ENCODE measurements around the gene PDK2. TPM values are rescaled to one million over a fixed set of nuclear protein-coding genes. Genes with fewer than 3 reads are reported as not detected.

Gene PDK2
- total and polyA plus RNA-seq, 2 experiments from 2014 or later = 30.2 to 48.1 TPM

GRCh38 chr17:50103941-50104340, 8.8 kb downstream of the PDK2 start:
- Histone ChIP-seq H3K9me3 (ENCODE audit: low read depth) (no peaks in the 10 kb centered on the region), H3K9me2 (ENCODE audit: insufficient read depth) (no peaks in the 10 kb centered on the region), H3K4me1 (ENCODE audit: insufficient read depth) (peaks cover 36% of the 10 kb centered on the region), H4K20me1 (ENCODE audit: insufficient read depth) (no peaks in the 10 kb centered on the region), H3K27ac (no peak overlapping the region), H3K9ac (no peak overlapping the region), H3K79me2 (ENCODE audit: insufficient read depth) (no peaks in the 10 kb centered on the region), H3K27me3 (replicated peaks; ENCODE audit: insufficient read depth) (no peaks in the 10 kb centered on the region), H3K36me3 (ENCODE audit: low read depth) (no peaks in the 10 kb centered on the region), H3K4me3 (no peak overlapping the region), H3F3A (ENCODE audit: insufficient read depth) (peaks cover 21% of the 10 kb centered on the region), H3K4me2 (ENCODE audit: unreplicated experiment) (no peak overlapping the region), H2AFZ (no peak overlapping the region)
- TF ChIP-seq EZH2 (IDR thresholded peaks at IDR 0.05; ENCODE audit: insufficient read depth, poor library complexity, severe bottlenecking) = no peak
- TF ChIP-seq EZH2phosphoT487 (IDR thresholded peaks at IDR 0.05; ENCODE audit: insufficient read depth, low read depth) = no peak
- DNase-seq = no peak
- in situ Hi-C loops (cut with MboI) = no loop called here
- 87 to 89% methylated on average over 5 of the region's 5 CpGs for WGBS, 2 experiments (ENCODE audit: low coverage in 1 of 2, low lambda C conversion rate in 2 of 2, missing lambda C conversion rate in 2 of 2)

GRCh38 chr17:50105811-50106210, 10.7 kb downstream of the PDK2 start:
- H3K9ac ChIP-seq = no peak overlapping the region
- no peak for DNase-seq
- in situ Hi-C loops (cut with MboI) = no loop called here
- peaks cover 24% of the 10 kb centered on the region for H3K4me1 ChIP-seq (ENCODE audit: insufficient read depth)
- H2AFZ ChIP-seq = no peak overlapping the region
- H3K9me3 ChIP-seq (ENCODE audit: low read depth) = no peaks in the 10 kb centered on the region
- H3K9me2 ChIP-seq (ENCODE audit: insufficient read depth) = no peaks in the 10 kb centered on the region
- 87 to 94% methylated on average over 18 to 21 of the region's 21 CpGs for WGBS, 2 experiments (ENCODE audit: low coverage in 1 of 2, low lambda C conversion rate in 2 of 2, missing lambda C conversion rate in 2 of 2)
- H3K36me3 ChIP-seq (ENCODE audit: low read depth) = no peaks in the 10 kb centered on the region
- H3K27me3 ChIP-seq (replicated peaks; ENCODE audit: insufficient read depth) = no peaks in the 10 kb centered on the region
- H3K27ac ChIP-seq = no peak overlapping the region
- H3F3A ChIP-seq (ENCODE audit: insufficient read depth) = peaks cover 5% of the 10 kb centered on the region
- no peaks in the 10 kb centered on the region for H4K20me1 ChIP-seq (ENCODE audit: insufficient read depth)
- TF ChIP-seq EZH2 (IDR thresholded peaks at IDR 0.05; ENCODE audit: insufficient read depth, poor library complexity, severe bottlenecking) = no peak
- TF ChIP-seq EZH2phosphoT487 (IDR thresholded peaks at IDR 0.05; ENCODE audit: insufficient read depth, low read depth) = no peak
- no peaks in the 10 kb centered on the region for H3K79me2 ChIP-seq (ENCODE audit: insufficient read depth)
- no peak overlapping the region for H3K4me2 ChIP-seq (ENCODE audit: unreplicated experiment)
- no peak overlapping the region for H3K4me3 ChIP-seq

GRCh38 chr17:50106393-50107131, 11.4 kb downstream of the PDK2 start:
- no peak for DNase-seq
- H3K27me3 ChIP-seq (replicated peaks; ENCODE audit: insufficient read depth) = no peaks in the 10 kb centered on the region
- H3K4me2 ChIP-seq (ENCODE audit: unreplicated experiment) = no peak overlapping the region
- H3K36me3 ChIP-seq (ENCODE audit: low read depth) = no peaks in the 10 kb centered on the region
- H3K4me3 ChIP-seq = no peak overlapping the region
- H3K79me2 ChIP-seq (ENCODE audit: insufficient read depth) = no peaks in the 10 kb centered on the region
- H3K4me1 ChIP-seq (ENCODE audit: insufficient read depth) = peaks cover 16% of the 10 kb centered on the region
- H3K9me3 ChIP-seq (ENCODE audit: low read depth) = no peaks in the 10 kb centered on the region
- peaks cover 5% of the 10 kb centered on the region for H3F3A ChIP-seq (ENCODE audit: insufficient read depth)
- no peak overlapping the region for H3K27ac ChIP-seq
- H3K9me2 ChIP-seq (ENCODE audit: insufficient read depth) = no peaks in the 10 kb centered on the region
- WGBS, 2 experiments (ENCODE audit: low coverage in 1 of 2, low lambda C conversion rate in 2 of 2, missing lambda C conversion rate in 2 of 2) = 65 to 67% methylated on average over 11 to 13 of the region's 13 CpGs
- TF ChIP-seq EZH2phosphoT487 (IDR thresholded peaks at IDR 0.05; ENCODE audit: insufficient read depth, low read depth) (no peak), EZH2 (IDR thresholded peaks at IDR 0.05; ENCODE audit: insufficient read depth, poor library complexity, severe bottlenecking) (no peak)
- H2AFZ ChIP-seq = no peak overlapping the region
- no peak overlapping the region for H3K9ac ChIP-seq
- in situ Hi-C loops (cut with MboI) = no loop called here
- no peaks in the 10 kb centered on the region for H4K20me1 ChIP-seq (ENCODE audit: insufficient read depth)

GRCh38 chr17:50107790-50108414, 12.8 kb downstream of the PDK2 start:
- in situ Hi-C loops (cut with MboI) = no loop called here
- Histone ChIP-seq H3K4me2 (ENCODE audit: unreplicated experiment) (no peak overlapping the region), H3K9me3 (ENCODE audit: low read depth) (no peaks in the 10 kb centered on the region), H3F3A (ENCODE audit: insufficient read depth) (peaks cover 5% of the 10 kb centered on the region), H3K4me3 (no peak overlapping the region), H3K9ac (no peak overlapping the region), H2AFZ (no peak overlapping the region), H3K79me2 (ENCODE audit: insufficient read depth) (no peaks in the 10 kb centered on the region), H3K27me3 (replicated peaks; ENCODE audit: insufficient read depth) (no peaks in the 10 kb centered on the region), H3K36me3 (ENCODE audit: low read depth) (no peaks in the 10 kb centered on the region), H4K20me1 (ENCODE audit: insufficient read depth) (no peaks in the 10 kb centered on the region), H3K27ac (no peak overlapping the region), H3K9me2 (ENCODE audit: insufficient read depth) (no peaks in the 10 kb centered on the region), H3K4me1 (ENCODE audit: insufficient read depth) (peaks cover 8% of the 10 kb centered on the region)
- TF ChIP-seq EZH2 (IDR thresholded peaks at IDR 0.05; ENCODE audit: insufficient read depth, poor library complexity, severe bottlenecking) (no peak), EZH2phosphoT487 (IDR thresholded peaks at IDR 0.05; ENCODE audit: insufficient read depth, low read depth) (no peak)
- DNase-seq = peak; percentile 83
- 68 to 75% methylated on average over 10 of the region's 10 CpGs for WGBS, 2 experiments (ENCODE audit: low coverage in 1 of 2, low lambda C conversion rate in 2 of 2, missing lambda C conversion rate in 2 of 2)

Data from GM23248 (cell line).